Fibroblast of skin of abdomen (primary cell): Measurements from ENCODE around the gene TXN.
"Not testable (repeated sequence)": the region's sequence is repeated elsewhere in the genome, so short reads cannot be mapped to it uniquely, and the experiment has no call there.

Experiments
- DNase-seq: peaks from one replicate; pipeline ENCODE4 v3.0.0-alpha.2; 2013

Gene TXN

DNA sequence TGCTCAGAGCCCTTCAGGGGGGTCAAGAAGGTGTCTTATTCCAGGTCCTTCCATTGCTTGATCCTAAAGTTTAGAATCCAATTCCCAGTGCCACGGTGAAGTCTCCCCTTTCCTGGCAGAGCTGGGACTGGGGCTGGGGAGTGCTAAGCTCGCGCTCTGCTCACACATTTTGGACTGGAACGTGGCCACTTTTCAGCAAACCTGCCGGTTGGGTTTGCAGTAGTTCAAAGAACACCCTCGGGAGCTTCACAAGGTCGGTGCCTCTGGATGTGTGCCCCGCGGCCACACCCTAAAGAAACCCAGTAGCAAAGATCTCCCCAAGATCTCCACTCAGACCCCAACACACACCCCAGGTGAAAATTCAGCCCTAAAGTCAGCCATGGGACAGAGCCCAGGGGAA lies 48.3 kb downstream of the TXN start, which contains the start of gene C9orf152:
C9orf152 (minus strand) TSS at position 129 of the 400 bp plus-strand sequence. CDS start 580 bp downstream, outside the sequence.
- DNase-seq = no peak

DNA sequence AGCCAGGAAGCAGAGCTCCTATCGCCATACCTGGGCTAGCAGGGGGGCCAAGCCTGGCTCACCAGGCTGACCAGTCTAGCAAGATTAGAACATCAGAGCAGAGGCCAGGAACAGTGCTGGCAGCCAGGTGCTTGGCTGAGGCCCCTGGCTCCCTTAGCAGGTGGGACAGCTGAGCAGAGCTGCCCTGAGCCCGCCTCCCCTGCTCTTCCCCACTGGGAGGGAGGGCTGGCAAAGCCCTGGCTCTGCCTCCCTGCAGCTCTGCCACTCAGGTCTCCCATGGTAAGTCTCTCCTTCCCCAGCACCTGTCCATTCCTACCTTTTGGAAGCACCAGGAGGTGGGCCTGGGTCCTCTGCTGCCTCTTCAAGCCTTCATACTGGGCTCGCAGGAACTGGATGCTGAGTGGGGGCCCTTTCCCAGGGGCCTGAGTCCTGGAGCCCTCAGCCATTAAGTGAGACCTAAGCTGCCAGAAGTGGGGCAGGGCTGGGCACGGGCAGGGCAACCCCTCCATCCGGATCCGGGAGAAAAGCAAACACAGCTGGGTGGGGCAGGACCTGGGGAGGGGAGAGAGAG lies 49.2 kb downstream of the TXN start:
- DNase-seq = no peak

DNA sequence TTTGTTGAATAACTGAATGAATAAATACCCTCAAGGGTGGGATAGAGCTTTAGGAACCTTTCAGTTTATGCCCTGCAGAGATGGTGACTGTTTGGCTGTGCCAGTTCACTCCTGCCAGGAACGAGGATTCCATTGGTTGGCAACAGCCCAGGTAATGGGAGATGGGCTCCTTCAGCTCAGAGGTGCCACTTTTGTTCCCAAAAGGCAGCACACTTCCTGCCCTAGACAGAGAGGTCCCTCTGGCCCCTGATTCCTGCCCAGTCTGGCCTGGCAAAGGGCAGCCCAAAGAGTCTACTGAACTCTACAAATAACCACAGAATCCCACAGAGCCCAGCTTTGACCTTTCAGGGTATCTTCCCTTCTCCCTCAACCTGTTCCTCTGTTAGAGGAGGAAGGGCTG lies 49.9 kb downstream of the TXN start:
- DNase-seq = no peak

DNA sequence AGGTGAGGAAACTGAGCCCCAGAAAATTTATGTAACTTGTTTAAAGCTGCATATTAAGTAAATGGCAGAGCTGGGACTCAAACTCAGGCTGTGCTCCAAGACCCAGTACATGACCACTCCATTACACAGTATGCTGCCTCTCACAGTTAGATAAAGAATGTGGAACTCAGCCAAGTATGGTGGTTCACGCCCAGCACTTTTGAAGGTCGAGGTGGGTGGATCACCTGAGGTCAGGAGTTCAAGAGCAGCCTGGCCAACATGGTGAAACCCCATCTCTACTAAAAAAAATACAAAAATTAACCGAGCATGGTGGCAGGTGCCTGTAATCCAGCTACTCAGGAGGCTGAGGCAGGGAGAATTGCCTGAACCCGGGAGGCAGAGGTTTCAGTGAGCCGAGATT lies 50.7 kb downstream of the TXN start:
- DNase-seq = not testable (repeated sequence)

DNA sequence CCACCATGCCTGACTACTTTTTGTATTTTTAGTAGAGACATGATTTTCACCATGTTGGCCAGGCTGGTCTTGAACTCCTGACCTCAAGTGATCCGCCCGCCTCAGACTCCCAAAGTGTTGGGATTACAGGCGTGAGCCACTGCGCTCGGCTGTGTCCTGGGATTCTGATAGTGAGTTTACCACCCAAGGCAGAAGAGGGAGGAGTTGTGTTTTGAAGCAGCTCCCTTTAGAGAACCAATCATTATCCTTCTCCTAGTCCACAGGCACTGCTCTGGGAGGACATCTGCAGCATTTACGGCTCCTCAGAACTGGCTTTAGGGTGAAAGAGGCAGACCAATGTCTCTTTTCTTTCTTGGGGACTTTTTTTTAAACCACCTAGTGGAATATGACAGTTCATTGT lies 54.1 kb downstream of the TXN start:
- no peak for DNase-seq

DNA sequence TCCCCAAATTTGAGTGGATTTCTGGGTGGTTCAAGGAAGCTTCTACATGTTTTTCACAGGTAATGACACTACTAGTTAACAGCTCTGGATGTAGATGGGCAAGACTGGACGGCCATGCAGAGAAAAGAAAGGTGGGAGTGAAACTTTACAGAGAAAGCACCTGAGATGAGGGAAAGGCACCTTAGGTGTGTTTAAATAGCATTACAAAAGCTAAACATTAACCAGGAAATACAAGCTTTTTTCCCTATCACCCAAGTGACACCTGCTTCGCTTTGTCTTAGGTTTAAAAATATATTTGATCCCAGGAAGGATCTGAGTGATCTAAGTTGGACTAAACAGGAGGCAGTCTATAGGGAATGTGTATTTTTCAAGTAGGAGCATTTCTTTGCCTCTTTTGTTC lies 56.7 kb downstream of the TXN start:
- DNase-seq = no peak

DNA sequence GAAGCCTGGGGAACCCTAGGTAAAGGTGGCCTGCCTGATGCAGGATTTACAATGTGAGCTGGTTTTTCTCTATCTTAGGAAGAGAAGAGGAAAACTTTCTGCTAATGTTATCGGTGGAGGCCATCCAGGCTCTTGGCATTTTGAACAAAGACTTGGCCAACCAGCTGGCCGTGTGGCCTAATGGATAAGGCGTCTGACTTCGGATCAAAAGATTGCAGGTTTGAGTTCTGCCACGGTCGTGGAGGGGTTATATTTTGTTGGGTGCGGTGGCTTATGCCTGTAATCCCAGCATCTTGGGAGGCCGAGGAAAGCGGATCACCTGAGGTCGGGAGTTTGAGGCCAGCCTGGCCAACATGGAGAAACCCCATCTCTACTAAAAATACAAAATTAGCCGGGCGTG lies 58.0 kb downstream of the TXN start:
- no peak for DNase-seq

DNA sequence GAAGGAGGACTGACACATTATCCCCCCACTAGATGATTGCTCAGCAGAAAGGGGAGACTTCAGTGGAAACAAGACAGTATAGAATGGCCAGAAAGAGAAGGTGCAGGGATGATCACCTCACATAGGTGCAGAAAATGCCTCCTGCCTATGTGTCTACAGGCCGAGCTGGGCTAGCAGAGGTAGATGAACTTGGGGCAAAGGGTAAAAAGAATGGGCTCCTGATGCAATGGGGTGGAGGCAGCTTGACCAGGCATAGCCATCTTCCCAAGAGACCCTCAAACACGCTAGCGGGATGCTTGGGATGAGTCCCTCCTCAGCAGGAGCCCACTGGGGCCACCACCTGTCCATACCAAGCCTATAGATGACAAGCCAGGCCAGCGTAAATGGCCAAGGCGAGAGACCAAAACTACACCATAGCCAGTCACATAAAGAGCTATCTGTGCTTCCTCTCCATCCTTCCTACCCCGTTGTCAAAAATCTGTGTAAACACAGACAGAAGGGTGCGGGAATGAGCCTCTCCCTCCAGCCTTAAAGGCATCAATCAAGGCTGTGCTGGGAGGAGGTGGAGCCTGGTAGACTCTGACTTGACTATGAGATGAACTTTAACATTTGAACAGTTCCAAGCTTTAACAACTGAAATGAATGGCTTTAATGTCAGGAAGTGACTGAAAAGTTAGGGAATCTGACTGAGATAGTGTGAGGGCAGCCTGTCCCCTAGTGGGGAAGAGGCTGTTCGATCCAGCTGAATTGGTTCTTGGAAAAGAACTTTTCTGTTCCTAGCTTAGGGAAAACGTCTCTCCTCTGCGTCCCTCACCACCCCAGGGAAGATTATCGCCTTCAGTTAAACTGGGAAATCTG lies 58.7 kb downstream of the TXN start:
- DNase-seq = peak; percentile 26

DNA sequence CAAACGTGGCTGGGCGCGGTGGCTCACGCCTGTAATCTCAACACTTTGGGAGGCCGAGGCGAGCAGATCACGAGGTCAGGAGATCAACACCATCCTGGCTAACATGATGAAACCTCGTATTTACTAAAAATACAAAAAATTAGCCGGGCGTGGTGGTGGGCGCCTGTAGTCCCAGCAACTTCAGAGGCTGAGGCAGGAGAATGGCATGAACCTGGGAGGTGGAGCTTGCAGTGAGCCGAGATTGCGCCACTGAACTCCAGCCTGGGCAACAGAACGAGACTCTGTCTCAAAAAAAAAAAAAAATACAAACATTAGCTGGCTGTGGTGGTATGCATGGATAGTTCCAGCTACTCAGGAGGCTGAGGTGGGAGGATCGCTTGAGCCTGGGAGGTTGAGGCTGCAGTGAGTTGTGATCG lies 60.2 kb downstream of the TXN start:
- DNase-seq = not testable (repeated sequence)
